CD14-positive monocyte (primary cell): Measurements from ENCODE around the gene MAP3K19. TPM values are rescaled to one million over a fixed set of nuclear protein-coding genes. Genes with fewer than 3 reads are reported as not detected.

Source experiments
- DNase-seq, 3 donors: peaks; one replicate each; pipeline ENCODE4 v3.0.0-alpha.2; 2011 to 2022
- H2AFZ ChIP-seq: 2 replicates; pipeline ENCODE4 v1.6.0; 2012; ENCODE audit warnings: mild to moderate bottlenecking, low read depth, low read length, inconsistent platforms; ENCODE audit not compliant: insufficient read depth, poor library complexity, severe bottlenecking
- H3K27ac ChIP-seq, 2 donors: 1 replicate in 1 of 2; 2 replicates in 1 of 2; pipeline ENCODE4 v1.5.1; 2012 to 2013; ENCODE audit warnings: low read length in 2 of 2, control low read depth in 1 of 2, inconsistent platforms in 1 of 2, low read depth in 1 of 2, mild to moderate bottlenecking in 1 of 2
- H3K27me3 ChIP-seq, 2 donors: one replicate each; pipeline versions ENCODE4 v1.6.0 to v1.6.1; 2011 to 2013; ENCODE audit warnings: low read length in 2 of 2; ENCODE audit not compliant: control insufficient read depth in 2 of 2, insufficient read depth in 2 of 2
- H3K36me3 ChIP-seq, 2 donors: replicated peaks in 1 of 2; 1 replicate in 1 of 2; 2 replicates in 1 of 2; pipeline versions ENCODE4 v1.5.1 to v1.6.1; 2012 to 2013; ENCODE audit warnings: low read length in 2 of 2, control low read depth in 1 of 2, inconsistent platforms in 1 of 2, mild to moderate bottlenecking in 1 of 2; ENCODE audit not compliant: insufficient read depth in 2 of 2, control insufficient read depth in 1 of 2
- H3K4me1 ChIP-seq, 2 donors: 1 replicate in 1 of 2; 2 replicates in 1 of 2; pipeline versions ENCODE4 v1.5.1 to v1.6.1; 2012 to 2013; ENCODE audit warnings: low read length in 2 of 2, control low read depth in 1 of 2, inconsistent platforms in 1 of 2, mild to moderate bottlenecking in 1 of 2, moderate library complexity in 1 of 2; ENCODE audit not compliant: insufficient read depth in 2 of 2, control insufficient read depth in 1 of 2
- H3K4me2 ChIP-seq: replicated peaks from 2 replicates; pipeline ENCODE3; 2012; ENCODE audit warnings: low read length, moderate library complexity, mild to moderate bottlenecking; ENCODE audit not compliant: poor library complexity, severe bottlenecking; ENCODE audit errors: extremely low read depth
- H3K4me3 ChIP-seq, 3 experiments: fragments of 200-600 bp in 1 of 3; sonication (generic) in 1 of 3; replicated peaks in 1 of 3; 1 replicate in 2 of 3; 2 replicates in 1 of 3; pipeline ENCODE4 v1.5.1; 2011 to 2013; ENCODE audit warnings: low read length in 3 of 3, mild to moderate bottlenecking in 3 of 3, control low read depth in 2 of 3, low read depth in 2 of 3, inconsistent platforms in 1 of 3, moderate library complexity in 1 of 3
- H3K79me2 ChIP-seq: 2 replicates; pipeline ENCODE4 v1.6.0; 2012; ENCODE audit warnings: mild to moderate bottlenecking, control low read depth, inconsistent platforms, low read length, moderate library complexity; ENCODE audit not compliant: insufficient read depth
- H3K9ac ChIP-seq: 2 replicates; pipeline ENCODE4 v1.6.0; 2017; ENCODE audit warnings: low read length, mild to moderate bottlenecking; ENCODE audit not compliant: insufficient read depth, poor library complexity, severe bottlenecking
- H3K9me3 ChIP-seq, 2 donors: replicated peaks in 1 of 2; 1 replicate in 1 of 2; 2 replicates in 1 of 2; pipeline versions ENCODE4 v1.5.1 to v1.6.1; 2012 to 2013; ENCODE audit warnings: low read length in 2 of 2, control low read depth in 1 of 2; ENCODE audit not compliant: control insufficient read depth in 1 of 2, insufficient read depth in 1 of 2
- H4K20me1 ChIP-seq: 2 replicates; pipeline ENCODE4 v1.6.0; 2012; ENCODE audit warnings: mild to moderate bottlenecking, low read length, control low read depth, moderate library complexity; ENCODE audit not compliant: insufficient read depth
- H3K27ac Mint-ChIP-seq, 7 donors: one replicate each; pipeline ENCODE4 v1.8.0; 2020; ENCODE audit warnings: mild to moderate bottlenecking in 7 of 7, mixed read lengths in 7 of 7, moderate library complexity in 6 of 7, inconsistent platforms in 2 of 7
- H3K27me3 Mint-ChIP-seq, 3 donors: one replicate each; pipeline ENCODE4 v1.8.0; 2021 to 2022; ENCODE audit warnings: low read depth in 3 of 3, mild to moderate bottlenecking in 3 of 3, mixed read lengths in 3 of 3, moderate library complexity in 3 of 3, inconsistent platforms in 1 of 3
- H3K36me3 Mint-ChIP-seq, 2 donors: one replicate each; pipeline ENCODE4 v1.8.0; 2020; ENCODE audit warnings: mixed read lengths in 2 of 2, inconsistent platforms in 1 of 2, mild to moderate bottlenecking in 1 of 2
- H3K4me1 Mint-ChIP-seq: one replicate; pipeline ENCODE4 v1.8.0; 2020; ENCODE audit warnings: mild to moderate bottlenecking, mixed read lengths
- H3K4me3 Mint-ChIP-seq, 2 donors: one replicate each; pipeline ENCODE4 v1.8.0; 2020; ENCODE audit warnings: mild to moderate bottlenecking in 2 of 2, mixed read lengths in 2 of 2, moderate library complexity in 1 of 2
- H3K9me3 Mint-ChIP-seq, 7 donors: one replicate each; pipeline ENCODE4 v1.8.0; 2020 to 2022; ENCODE audit warnings: mixed read lengths in 7 of 7, mild to moderate bottlenecking in 6 of 7, moderate library complexity in 6 of 7, inconsistent platforms in 2 of 7
- CTCF ChIP-seq: fragments of 200-600 bp; IDR thresholded peaks from one replicate; pipeline ENCODE4 v1.8.0; 2022; ENCODE audit warnings: antibody characterized with exemption, mild to moderate bottlenecking
- WGBS: methylation state at CpG from one replicate; pipeline ENCODE4 v1.1.5; 2013; ENCODE audit warnings: missing lambda C conversion rate; ENCODE audit not compliant: insufficient coverage; 5-methylcytosine and 5-hydroxymethylcytosine counted together
- intact Hi-C, 2 donors: fragments of 100-400 bp; cut with micrococcal nuclease; formaldehyde crosslinking; loops; one replicate each; pipeline versions ENCODE4 v1.15.0 to v1.15.1; 2023
- polyA plus RNA-seq, 3 donors: library from polyadenylated mRNA; depleted of rRNA in 1 of 3; unstranded in 2 of 3; stranded (reverse) in 1 of 3; fragments of 300-500 nt in 2 of 3; fragments of >200 nt in 1 of 3; fragmentation: Illumina TruSeq in 2 of 3; gene quantifications; 1 replicate in 2 of 3; 2 replicates in 1 of 3; pipeline ENCODE4 v1.2.3, GENCODE V29; 2012 to 2021

The MAP3K19 gene
- polyA plus RNA-seq, 3 donors: not detected

- Histone ChIP-seq H4K20me1 (peaks cover 43% of the 10 kb centered on the region), H3K9ac (peak within 1 kb of the TSS; percentile 95), H3K4me1 (peaks cover 24 to 46% of the 10 kb centered on the region in 2 donors), H3K4me2 (peak within 1 kb of the TSS; percentile 95), H3K36me3 (peaks cover 5% of the 10 kb centered on the region in 2 donors), H3K9me3 (no peaks in the 10 kb centered on the region), H3K27ac (peak within 1 kb of the TSS; percentile 98), H3K27me3 (no peaks in the 10 kb centered on the region), H3K79me2 (peaks cover 60% of the 10 kb centered on the region), H2AFZ (peak within 1 kb of the TSS; percentile 93), H3K4me3 (peak within 1 kb of the TSS; percentile 90 to 95 (median 92))
- WGBS: under 1% methylated on average over 78 of the region's 83 CpGs
- Mint-ChIP-seq H3K9me3 (peaks cover 0 to 3% (median 2%) of the 10 kb centered on the region in 7 donors), H3K4me3 (peak within 1 kb of the TSS; percentile 98), H3K27ac (peak within 1 kb of the TSS; percentile 96 to 99 (median 99)), H3K4me1 (peaks cover 27% of the 10 kb centered on the region), H3K27me3 (peaks cover 0 to 1% (median 0%) of the 10 kb centered on the region in 3 donors), H3K36me3 (peaks cover 0 to 6% of the 10 kb centered on the region in 2 donors)
- intact Hi-C loops: loop anchor here (2.0 to 10.0 kb wide), 6 partner anchors 136 to 822 kb away; partner anchors contain the start of genes R3HDM1 (in 2 of the 2), ZRANB3 (in 2 of the 2), RAB3GAP1 (in 1 of the 2) and UBXN4 (in 1 of the 2)
- peak; percentile 98 to 100 (median 99) for DNase-seq
- no peak for TF ChIP-seq CTCF
Measured at GRCh38 chr2:134918526-134919340, 128.5 kb downstream of the MAP3K19 start, which contains the start of gene CCNT2. TSS of gene CCNT2 (plus strand) at chr2:134918822. CDS start at chr2:134918855, 33 bp downstream.

- Mint-ChIP-seq H3K27me3 (peaks cover 0 to 1% (median 0%) of the 10 kb centered on the region in 3 donors), H3K4me3 (peak overlapping the region; percentile 98), H3K4me1 (peaks cover 26% of the 10 kb centered on the region), H3K9me3 (peaks cover 0 to 5% (median 2%) of the 10 kb centered on the region in 7 donors), H3K27ac (peak overlapping the region; percentile 96 to 99 (median 99)), H3K36me3 (peaks cover 0 to 6% of the 10 kb centered on the region in 2 donors)
- no peaks in the 10 kb centered on the region for H3K27me3 ChIP-seq
- H3K36me3 ChIP-seq: no peaks in the 10 kb centered on the region
- TF ChIP-seq CTCF: no peak
- H3K4me2 ChIP-seq: peak overlapping the region; percentile 95
- peak overlapping the region; percentile 93 for H2AFZ ChIP-seq
- intact Hi-C loops: loop anchor here (2.0 to 10.0 kb wide), 6 partner anchors 137 to 823 kb away; partner anchors contain the start of genes R3HDM1 (in 2 of the 2), ZRANB3 (in 2 of the 2), RAB3GAP1 (in 1 of the 2) and UBXN4 (in 1 of the 2)
- H3K9ac ChIP-seq: peak overlapping the region; percentile 95
- 0% methylated on average over 15 of the region's 38 CpGs for WGBS
- peak; percentile 78 to 87 (median 86) for DNase-seq
- H3K4me3 ChIP-seq: peak overlapping the region; percentile 90 to 95 (median 92)
- peaks cover 52% of the 10 kb centered on the region for H3K79me2 ChIP-seq
- peaks cover 37% of the 10 kb centered on the region for H4K20me1 ChIP-seq
- no peaks in the 10 kb centered on the region for H3K9me3 ChIP-seq
- peaks cover 24 to 46% of the 10 kb centered on the region in 2 donors for H3K4me1 ChIP-seq
- H3K27ac ChIP-seq: peak overlapping the region; percentile 98
Measured at GRCh38 chr2:134917888-134918525, 129.2 kb downstream of the MAP3K19 start.
